Naive thymus-derived CD4-positive, alpha-beta T cell (primary cell): ENCODE data around the gene TMEM203. TPM values are rescaled to one million over a fixed set of nuclear protein-coding genes. Genes with fewer than 3 reads are reported as not detected.

Source experiments
- ATAC-seq: fragments of 150-1000 bp; cut with Tn5 transposase; 2 replicates; pipeline ENCODE4 v1.10.0; 2021; ENCODE audit warnings: mild to moderate bottlenecking, moderate library complexity
- CTCF ChIA-PET: fragments of 350-600 bp; sonication (Branson Sonifier 250); formaldehyde crosslinking; loops from one replicate; lab custom pipeline; 2021; ENCODE audit warnings: antibody characterized with exemption; lab: Charles Lee
- POLR2A ChIA-PET: fragments of 350-600 bp; sonication (Branson Sonifier 250); formaldehyde crosslinking; loops from one replicate; lab custom pipeline; 2021; ENCODE audit warnings: antibody characterized with exemption, inconsistent platforms; lab: Charles Lee
- DNase-seq, 9 donors: peaks; one replicate each; pipeline versions ENCODE4 v3.0.0 to v3.0.0-alpha.2; 2020 to 2022; ENCODE audit warnings: mixed read lengths in 1 of 9
- H3K27ac ChIP-seq: one replicate; pipeline ENCODE4 v1.7.0; 2013; ENCODE audit warnings: mild to moderate bottlenecking, low read depth, low read length, moderate library complexity
- H3K27me3 ChIP-seq, 2 donors: one replicate each; pipeline ENCODE4 v1.7.0; 2013; ENCODE audit warnings: low read length in 2 of 2, mild to moderate bottlenecking in 2 of 2, moderate library complexity in 2 of 2; ENCODE audit not compliant: control insufficient read depth in 2 of 2, insufficient read depth in 2 of 2
- H3K36me3 ChIP-seq, 3 experiments: 1 replicate in 2 of 3; 2 replicates in 1 of 3; pipeline ENCODE4 v1.7.0; 2013; ENCODE audit warnings: low read length in 3 of 3, mild to moderate bottlenecking in 3 of 3, moderate library complexity in 1 of 3; ENCODE audit not compliant: insufficient read depth in 3 of 3, control insufficient read depth in 2 of 3
- H3K4me1 ChIP-seq, 2 donors: one replicate each; pipeline ENCODE4 v1.7.0; 2013; ENCODE audit warnings: low read length in 2 of 2, mild to moderate bottlenecking in 2 of 2, moderate library complexity in 1 of 2; ENCODE audit not compliant: control insufficient read depth in 2 of 2, insufficient read depth in 2 of 2
- H3K4me3 ChIP-seq: 2 replicates; pipeline ENCODE4 v1.7.0; 2013; ENCODE audit warnings: mild to moderate bottlenecking, low read length
- H3K9me3 ChIP-seq, 3 experiments: 1 replicate in 2 of 3; 2 replicates in 1 of 3; pipeline ENCODE4 v1.7.0; 2013; ENCODE audit warnings: low read length in 3 of 3; ENCODE audit not compliant: control insufficient read depth in 2 of 3
- H3K27ac Mint-ChIP-seq, 9 donors: one replicate each; pipeline ENCODE4 v1.8.0; 2020 to 2022; ENCODE audit warnings: mixed read lengths in 9 of 9, mild to moderate bottlenecking in 8 of 9, moderate library complexity in 5 of 9, inconsistent platforms in 2 of 9
- H3K27me3 Mint-ChIP-seq, 5 donors: one replicate each; pipeline ENCODE4 v1.8.0; 2021 to 2022; ENCODE audit warnings: mixed read lengths in 5 of 5, mild to moderate bottlenecking in 1 of 5
- H3K36me3 Mint-ChIP-seq, 5 donors: one replicate each; pipeline ENCODE4 v1.8.0; 2020 to 2022; ENCODE audit warnings: mixed read lengths in 5 of 5, mild to moderate bottlenecking in 3 of 5, inconsistent platforms in 1 of 5
- H3K4me1 Mint-ChIP-seq, 7 donors: one replicate each; pipeline ENCODE4 v1.8.0; 2020 to 2022; ENCODE audit warnings: mixed read lengths in 7 of 7, mild to moderate bottlenecking in 3 of 7, inconsistent platforms in 1 of 7
- H3K4me3 Mint-ChIP-seq, 10 donors: one replicate each; pipeline ENCODE4 v1.8.0; 2020 to 2022; ENCODE audit warnings: mild to moderate bottlenecking in 10 of 10, mixed read lengths in 10 of 10, moderate library complexity in 6 of 10, inconsistent platforms in 2 of 10
- H3K9me3 Mint-ChIP-seq, 11 donors: one replicate each; pipeline ENCODE4 v1.8.0; 2020 to 2022; ENCODE audit warnings: mixed read lengths in 11 of 11, mild to moderate bottlenecking in 4 of 11, inconsistent platforms in 1 of 11, moderate library complexity in 1 of 11
- intact Hi-C, 2 donors: fragments of 100-400 bp; cut with micrococcal nuclease; formaldehyde crosslinking; loops; one replicate each; pipeline ENCODE4 v1.15.1; 2023
- polyA plus RNA-seq, 2 donors: library from polyadenylated mRNA; unstranded; fragments of 300-500 nt; fragmentation: Illumina TruSeq; gene quantifications; one replicate each; pipeline ENCODE4 v1.2.3, GENCODE V29; 2021
- total RNA-seq, 6 experiments: library from RNA in 5 of 6; stranded (reverse) in 5 of 6; gene quantifications; 1 replicate in 5 of 6; 2 replicates in 1 of 6; pipeline ENCODE4 v1.2.3 and lab custom pipeline; 2021 to 2026

TMEM203 gene
- total and polyA plus RNA-seq, 7 experiments from 2014 or later: 22.6 to 172 (median 38.1) TPM

DNA sequence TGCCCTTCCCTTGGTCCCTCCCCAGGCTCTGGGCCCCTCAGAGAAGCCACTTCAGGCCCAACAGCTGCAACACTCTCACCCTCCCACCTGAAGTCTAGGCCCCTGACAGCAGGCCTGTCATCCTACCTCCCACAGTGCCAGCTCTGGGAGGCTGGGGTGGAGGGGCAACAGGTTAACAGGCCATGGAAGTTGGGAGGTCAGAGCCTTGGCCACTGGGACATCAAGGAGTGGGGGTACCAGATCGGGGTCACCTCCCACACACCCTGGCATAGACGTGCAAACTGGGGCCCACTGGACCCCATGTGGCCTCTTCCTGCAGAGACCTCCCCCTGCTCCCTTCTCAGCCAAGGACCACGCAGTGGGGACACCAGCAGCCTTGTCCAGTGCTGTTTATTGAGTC, 14.2 kb downstream of the TMEM203 start:
- peak overlapping the region in 3 of 9 donors; percentile 42 to 86 (median 63) for H3K27ac Mint-ChIP-seq
- DNase-seq (no peak), ATAC-seq (no peak)
- Histone ChIP-seq H3K27ac (no peak overlapping the region), H3K27me3 (no peaks in the 10 kb centered on the region), H3K9me3 (no peaks in the 10 kb centered on the region), H3K4me1 (peaks cover 28 to 29% of the 10 kb centered on the region in 2 donors), H3K4me3 (no peak overlapping the region), H3K36me3 (peaks cover 0 to 37% (median 0%) of the 10 kb centered on the region in 3 experiments)
- CTCF ChIA-PET: no interaction called here
- intact Hi-C loops: no loop called here
- H3K9me3 Mint-ChIP-seq: peaks cover 0 to 2% (median 0%) of the 10 kb centered on the region in 11 donors
- peak overlapping the region in 3 of 10 donors; percentile 52 to 95 (median 69) for H3K4me3 Mint-ChIP-seq
- H3K36me3 Mint-ChIP-seq: peaks cover 0 to 6% (median 0%) of the 10 kb centered on the region in 5 donors
- H3K27me3 Mint-ChIP-seq: no peaks in the 10 kb centered on the region
- POLR2A ChIA-PET: interaction anchor here (0.6 to 10.4 kb wide), 4 partner anchors 13 to 62 kb away, joined by 3 to 136 read pairs (median 7); partner anchors contain the start of genes NDOR1, TMEM203 and TPRN
- H3K4me1 Mint-ChIP-seq: peaks cover 7 to 42% (median 26%) of the 10 kb centered on the region in 7 donors

DNA sequence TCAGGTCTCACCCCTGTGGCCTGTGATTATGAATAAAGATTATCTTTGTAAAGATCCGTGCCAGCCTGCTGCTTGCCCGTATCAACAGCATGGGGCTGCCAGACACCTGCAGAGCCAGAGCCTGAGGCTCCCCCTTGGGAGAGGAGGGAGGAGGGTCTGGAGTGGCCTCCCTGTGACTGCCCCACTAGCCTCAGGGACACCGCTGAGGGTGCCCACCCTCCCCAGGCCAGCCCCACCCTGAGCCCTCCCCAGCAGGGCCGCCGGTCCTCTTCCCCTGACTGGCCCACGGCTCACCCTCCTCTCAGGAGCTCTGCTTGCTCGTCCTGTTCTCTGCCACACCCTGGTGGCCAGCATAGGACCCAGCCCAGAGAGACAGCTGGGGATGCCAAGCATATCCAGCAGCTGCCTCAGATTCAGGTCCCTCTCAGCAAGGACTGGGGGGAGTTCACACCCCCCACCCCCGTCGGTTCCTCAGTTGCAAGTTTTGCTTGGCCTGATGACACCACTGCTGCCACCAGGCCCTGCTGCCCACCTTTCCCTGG, 15.1 kb downstream of the TMEM203 start:
- Histone ChIP-seq H3K4me1 (peaks cover 30 to 32% of the 10 kb centered on the region in 2 donors), H3K27me3 (no peaks in the 10 kb centered on the region), H3K27ac (peak overlapping the region; percentile 99), H3K4me3 (no peak overlapping the region), H3K9me3 (no peaks in the 10 kb centered on the region), H3K36me3 (peaks cover 0 to 46% (median 0%) of the 10 kb centered on the region in 3 experiments)
- DNase-seq (no peak), ATAC-seq (no peak)
- ChIA-PET CTCF (interaction anchor here (1.9 kb wide), 1 partner anchor 20 kb away, joined by 5 read pairs; no protein-coding TSS in a partner anchor), POLR2A (interaction anchor here (0.7 to 10.4 kb wide), 5 partner anchors 8 to 61 kb away, joined by 3 to 136 read pairs (median 16); partner anchors contain the start of genes NDOR1, TMEM203, TPRN and TUBB4B)
- H3K9me3 Mint-ChIP-seq: peaks cover 0 to 2% (median 0%) of the 10 kb centered on the region in 11 donors
- intact Hi-C loops: no loop called here
- H3K4me1 Mint-ChIP-seq: peaks cover 9 to 50% (median 28%) of the 10 kb centered on the region in 7 donors
- H3K4me3 Mint-ChIP-seq: peak overlapping the region in 9 of 10 donors; percentile 30 to 95 (median 64)
- no peaks in the 10 kb centered on the region for H3K27me3 Mint-ChIP-seq
- H3K36me3 Mint-ChIP-seq: peaks cover 0 to 6% (median 0%) of the 10 kb centered on the region in 5 donors
- H3K27ac Mint-ChIP-seq: peak overlapping the region in 7 of 9 donors; percentile 42 to 86 (median 66)

- Mint-ChIP-seq H3K27me3 (no peaks in the 10 kb centered on the region), H3K27ac (peak overlapping the region; percentile 85 to 96 (median 93)), H3K36me3 (peaks cover 0 to 6% (median 0%) of the 10 kb centered on the region in 5 donors), H3K4me3 (peak overlapping the region; percentile 91 to 99 (median 92)), H3K9me3 (peaks cover 0 to 2% (median 0%) of the 10 kb centered on the region in 11 donors), H3K4me1 (peaks cover 9 to 54% (median 28%) of the 10 kb centered on the region in 7 donors)
- peaks cover 0 to 54% (median 3%) of the 10 kb centered on the region in 3 experiments for H3K36me3 ChIP-seq
- DNase-seq: no peak
- H3K4me3 ChIP-seq: peak overlapping the region; percentile 98
- peak overlapping the region; percentile 99 for H3K27ac ChIP-seq
- H3K4me1 ChIP-seq: peaks cover 30 to 32% of the 10 kb centered on the region in 2 donors
- H3K9me3 ChIP-seq: no peaks in the 10 kb centered on the region
- POLR2A ChIA-PET: interaction anchor here (0.6 to 10.4 kb wide), 14 partner anchors 9 to 382 kb away, joined by 3 to 136 read pairs (median 3); partner anchors contain the start of genes CYSRT1, MAN1B1, NDOR1 and RABL6
- no peaks in the 10 kb centered on the region for H3K27me3 ChIP-seq
- intact Hi-C loops: loop anchor here (2.0 kb wide), 2 partner anchors 51 to 95 kb away; partner anchors contain the start of gene TUBB4B (in 1 of the 2)
- CTCF ChIA-PET: interaction anchor here (0.7 to 1.9 kb wide), 4 partner anchors 21 to 94 kb away, joined by 3 to 5 read pairs (median 4); no protein-coding TSS in a partner anchor
- no peak for ATAC-seq
Measured at GRCh38 chr9:137189297-137190295, 15.9 kb downstream of the TMEM203 start.

GRCh38 chr9:137188490-137189296, 16.8 kb downstream of the TMEM203 start, which contains the start of the genes ANAPC2 and SSNA1:
ANAPC2 (minus strand) TSS chr9:137188560; CDS start chr9:137188532, 28 bp downstream.
SSNA1 (plus strand) TSS chr9:137188676; CDS start chr9:137188727, 51 bp downstream.
- peaks cover 14 to 61% (median 32%) of the 10 kb centered on the region in 7 donors for H3K4me1 Mint-ChIP-seq
- Histone ChIP-seq H3K36me3 (peaks cover 0 to 63% (median 5%) of the 10 kb centered on the region in 3 experiments), H3K4me1 (peaks cover 30 to 32% of the 10 kb centered on the region in 2 donors), H3K27ac (peak within 1 kb of the TSS; percentile 99), H3K9me3 (no peaks in the 10 kb centered on the region), H3K27me3 (no peaks in the 10 kb centered on the region), H3K4me3 (peak within 1 kb of the TSS; percentile 98)
- intact Hi-C loops: loop anchor here (1.0 to 2.0 kb wide), 10 partner anchors 12 to 398 kb away; partner anchors contain the start of genes NDOR1 (in 2 of the 2), TMEM203 (in 2 of the 2), TPRN (in 2 of the 2) and TUBB4B (in 2 of the 2)
- ChIA-PET CTCF (interaction anchor here (0.7 to 1.9 kb wide), 5 partner anchors 22 to 93 kb away, joined by 3 to 5 read pairs (median 4); no protein-coding TSS in a partner anchor), POLR2A (interaction anchor here (0.6 to 10.4 kb wide), 22 partner anchors 9 to 381 kb away, joined by 3 to 136 read pairs (median 5); partner anchors contain the start of genes CYSRT1, MAN1B1, NDOR1 and NELFB)
- H3K27me3 Mint-ChIP-seq: no peaks in the 10 kb centered on the region
- peaks cover 0 to 7% (median 6%) of the 10 kb centered on the region in 5 donors for H3K36me3 Mint-ChIP-seq
- H3K9me3 Mint-ChIP-seq: peaks cover 0 to 2% (median 0%) of the 10 kb centered on the region in 11 donors
- peak within 1 kb of the TSS; percentile 91 to 99 (median 92) for H3K4me3 Mint-ChIP-seq
- DNase-seq (peak; percentile 86 to 99 (median 93)), ATAC-seq (peak; percentile 91)
- peak within 1 kb of the TSS; percentile 85 to 96 (median 93) for H3K27ac Mint-ChIP-seq

GRCh38 chr9:137188086-137188489, 17.4 kb downstream of the TMEM203 start:
- no peak for DNase-seq
- ChIA-PET POLR2A (interaction anchor here (0.9 to 10.4 kb wide), 13 partner anchors 9 to 102 kb away, joined by 3 to 136 read pairs (median 6); partner anchors contain the start of genes CYSRT1, MAN1B1, NDOR1 and NELFB), CTCF (interaction anchor here (0.6 to 1.7 kb wide), 2 partner anchors 60 to 142 kb away, joined by 4 read pairs; partner anchors contain the start of gene NPDC1)
- Histone ChIP-seq H3K27me3 (no peaks in the 10 kb centered on the region), H3K36me3 (peaks cover 0 to 69% (median 11%) of the 10 kb centered on the region in 3 experiments), H3K27ac (peak overlapping the region; percentile 99), H3K4me3 (peak overlapping the region; percentile 98), H3K9me3 (no peaks in the 10 kb centered on the region), H3K4me1 (peaks cover 30 to 32% of the 10 kb centered on the region in 2 donors)
- Mint-ChIP-seq H3K27me3 (no peaks in the 10 kb centered on the region), H3K9me3 (peaks cover 0 to 2% (median 0%) of the 10 kb centered on the region in 11 donors), H3K4me1 (peaks cover 14 to 61% (median 32%) of the 10 kb centered on the region in 7 donors), H3K36me3 (peaks cover 0 to 7% (median 6%) of the 10 kb centered on the region in 5 donors), H3K27ac (peak overlapping the region; percentile 85 to 94 (median 93)), H3K4me3 (peak overlapping the region; percentile 90 to 96 (median 92))
- peak; percentile 15 for ATAC-seq
- intact Hi-C loops: loop anchor here (1.0 to 2.0 kb wide), 10 partner anchors 12 to 398 kb away; partner anchors contain the start of genes NDOR1 (in 2 of the 2), TMEM203 (in 2 of the 2), TPRN (in 2 of the 2) and TUBB4B (in 2 of the 2)
